Posterior cingulate gyrus (tissue), 11 donors: Measurements from ENCODE around the gene ANO8.
A peak's percentile ranks its signal among the peaks of the same experiment; 100 is the strongest.
"Not testable (repeated sequence)": the region's sequence is repeated elsewhere in the genome, so short reads cannot be mapped to it uniquely, and the experiment has no call there.

ENCODE experiments used
- DNase-seq, 10 donors: peaks; one replicate each; pipeline versions ENCODE4 v3.0.0 to v3.0.0-alpha.2; 2020 to 2021; ENCODE audit warnings: mixed read lengths in 3 of 10
- intact Hi-C: fragments of 100-400 bp; cut with DNase I; formaldehyde crosslinking; loops from one replicate; pipeline ENCODE4 v1.15.1; 2023

The ANO8 gene

GRCh38 chr19:17296273-17296672 lies 38.4 kb downstream of the ANO8 start:
- intact Hi-C loops: no loop called here
- no peak for DNase-seq

GRCh38 chr19:17295551-17295950 lies 39.1 kb downstream of the ANO8 start:
- DNase-seq, intact Hi-C loops: not testable (repeated sequence)

- intact Hi-C loops: no loop called here
- peak in 1 of 10 donors; percentile 87 for DNase-seq
These were observed 40.4 kb downstream of the ANO8 start for GRCh38 chr19:17294051-17294891.

- intact Hi-C loops: no loop called here
- DNase-seq: no peak
These were observed 41.0 kb downstream of the ANO8 start for GRCh38 chr19:17293605-17294004.

GRCh38 chr19:17292301-17293074 lies 42.2 kb downstream of the ANO8 start:
- peak in 5 of 10 donors; percentile 48 to 92 (median 51) for DNase-seq
- intact Hi-C loops: no loop called here

GRCh38 chr19:17289489-17289888 lies 45.2 kb downstream of the ANO8 start:
- intact Hi-C loops: no loop called here
- peak in 7 of 10 donors; percentile 18 to 90 (median 49) for DNase-seq

- intact Hi-C loops: no loop called here
These were observed 47.9 kb downstream of the ANO8 start for GRCh38 chr19:17286752-17287151.

GRCh38 chr19:17286263-17286662 lies 48.4 kb downstream of the ANO8 start:
- intact Hi-C loops: no loop called here
- DNase-seq: no peak

More at GRCh38 chr19:17286752-17287151, 47.9 kb downstream of the ANO8 start:
- no peak for DNase-seq

- intact Hi-C loops: no loop called here
- no peak for DNase-seq
These were observed 49.1 kb downstream of the ANO8 start for GRCh38 chr19:17285415-17286135.

GRCh38 chr19:17283504-17283996 lies 51.1 kb downstream of the ANO8 start:
- no peak for DNase-seq
- intact Hi-C loops: loop anchor here (1.0 kb wide), 1 partner anchor 216 kb away; no protein-coding TSS in a partner anchor

GRCh38 chr19:17282488-17283125 lies 52.0 kb downstream of the ANO8 start:
- DNase-seq: peak; percentile 60 to 97 (median 78)
- intact Hi-C loops: loop anchor here (1.0 kb wide), 2 partner anchors 76 to 215 kb away; no protein-coding TSS in a partner anchor

GRCh38 chr19:17281391-17282304 lies 53.0 kb downstream of the ANO8 start, which contains the start of gene ANKLE1:
Gene ANKLE1, plus strand, starts transcription at chr19:17281901. Its CDS starts 20 bp downstream, at chr19:17281921.
- DNase-seq: peak in 5 of 10 donors; percentile 24 to 89 (median 56)
- intact Hi-C loops: loop anchor here (1.0 kb wide), 1 partner anchor 75 kb away; no protein-coding TSS in a partner anchor

GRCh38 chr19:17279436-17279835 lies 55.2 kb downstream of the ANO8 start:
- no peak for DNase-seq
- intact Hi-C loops: no loop called here

- intact Hi-C loops: no loop called here
- DNase-seq: no peak
These were observed 59.0 kb downstream of the ANO8 start for GRCh38 chr19:17275441-17276175.

GRCh38 chr19:17274892-17275291 lies 59.8 kb downstream of the ANO8 start:
- DNase-seq, intact Hi-C loops: not testable (repeated sequence)
